ENCODE results near the gene RAB7B.

DNA sequence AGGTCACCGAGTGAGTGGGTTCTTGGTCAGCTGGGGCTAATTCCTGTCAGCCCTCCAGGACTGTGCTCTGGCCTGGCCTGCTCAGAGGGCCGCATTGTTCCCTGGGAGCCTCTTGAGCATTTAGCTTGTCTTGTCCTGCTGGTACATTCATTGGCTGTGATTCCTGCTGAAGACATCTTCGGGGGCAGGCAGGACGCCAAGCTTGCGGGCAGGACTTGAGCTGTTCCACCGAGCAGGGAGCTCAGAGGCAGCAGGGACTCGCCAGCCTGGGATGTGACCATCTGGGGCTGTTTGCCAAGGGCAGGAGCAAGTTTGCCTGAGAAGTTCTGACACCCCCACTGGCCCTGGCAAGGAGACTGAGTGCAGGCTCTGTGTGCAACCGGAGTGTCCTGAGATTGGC, 52.9 kb downstream of the RAB7B start:
- TF ChIP-seq EP300 (IDR thresholded peaks at IDR 0.05; ENCODE audit: low read depth) (no peak), POLR2A (IDR thresholded peaks at IDR 0.05) (no peak), CTCF (IDR thresholded peaks at IDR 0.05) (no peak)
